ENCODE results near the gene IL31RA. TPM values are rescaled to one million over a fixed set of nuclear protein-coding genes. Genes with fewer than 3 reads are reported as not detected.

IL31RA gene
- total RNA-seq, 4 donors from 2014 or later, result 0.07 TPM; not detected in 3

DNA sequence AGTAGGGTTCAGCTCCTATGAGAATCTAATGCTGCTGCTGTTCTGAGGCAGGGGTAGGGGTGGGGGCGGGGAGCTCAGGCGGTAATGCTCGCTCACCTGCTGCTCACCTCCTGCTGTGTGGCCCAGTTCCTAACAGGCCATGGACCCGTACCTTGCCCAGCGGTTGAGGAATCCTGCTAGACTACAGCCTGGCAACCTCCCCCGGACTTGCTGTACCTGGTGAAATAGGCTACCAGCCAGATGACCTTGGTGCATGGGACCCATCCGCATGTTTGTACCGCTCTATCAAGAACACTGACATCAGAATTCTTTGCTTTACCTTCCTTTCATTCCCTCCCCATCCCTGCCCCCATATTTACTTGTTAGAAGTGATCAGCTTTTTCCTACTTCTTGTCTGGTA, 15.3 kb downstream of the IL31RA start:
- H3K36me3 ChIP-seq, result no peaks in the 10 kb centered on the region
- no peaks in the 10 kb centered on the region for H3K4me1 ChIP-seq
- no peaks in the 10 kb centered on the region for H3K27me3 ChIP-seq
- H3K27ac ChIP-seq, result no peak overlapping the region
- H3K9me3 ChIP-seq, result no peaks in the 10 kb centered on the region
- no peak for TF ChIP-seq POLR2A (IDR thresholded peaks at IDR 0.05)
- TF ChIP-seq, protein P1, sequence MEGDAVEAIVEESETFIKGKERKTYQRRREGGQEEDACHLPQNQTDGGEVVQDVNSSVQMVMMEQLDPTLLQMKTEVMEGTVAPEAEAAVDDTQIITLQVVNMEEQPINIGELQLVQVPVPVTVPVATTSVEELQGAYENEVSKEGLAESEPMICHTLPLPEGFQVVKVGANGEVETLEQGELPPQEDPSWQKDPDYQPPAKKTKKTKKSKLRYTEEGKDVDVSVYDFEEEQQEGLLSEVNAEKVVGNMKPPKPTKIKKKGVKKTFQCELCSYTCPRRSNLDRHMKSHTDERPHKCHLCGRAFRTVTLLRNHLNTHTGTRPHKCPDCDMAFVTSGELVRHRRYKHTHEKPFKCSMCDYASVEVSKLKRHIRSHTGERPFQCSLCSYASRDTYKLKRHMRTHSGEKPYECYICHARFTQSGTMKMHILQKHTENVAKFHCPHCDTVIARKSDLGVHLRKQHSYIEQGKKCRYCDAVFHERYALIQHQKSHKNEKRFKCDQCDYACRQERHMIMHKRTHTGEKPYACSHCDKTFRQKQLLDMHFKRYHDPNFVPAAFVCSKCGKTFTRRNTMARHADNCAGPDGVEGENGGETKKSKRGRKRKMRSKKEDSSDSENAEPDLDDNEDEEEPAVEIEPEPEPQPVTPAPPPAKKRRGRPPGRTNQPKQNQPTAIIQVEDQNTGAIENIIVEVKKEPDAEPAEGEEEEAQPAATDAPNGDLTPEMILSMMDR (IDR thresholded peaks at IDR 0.05), result no peak
- no peak for DNase-seq
- intact Hi-C loops (cut with DNase I; ENCODE audit: low total_unique reads), result no loop called here
- H3K4me3 ChIP-seq, result no peak overlapping the region

DNA sequence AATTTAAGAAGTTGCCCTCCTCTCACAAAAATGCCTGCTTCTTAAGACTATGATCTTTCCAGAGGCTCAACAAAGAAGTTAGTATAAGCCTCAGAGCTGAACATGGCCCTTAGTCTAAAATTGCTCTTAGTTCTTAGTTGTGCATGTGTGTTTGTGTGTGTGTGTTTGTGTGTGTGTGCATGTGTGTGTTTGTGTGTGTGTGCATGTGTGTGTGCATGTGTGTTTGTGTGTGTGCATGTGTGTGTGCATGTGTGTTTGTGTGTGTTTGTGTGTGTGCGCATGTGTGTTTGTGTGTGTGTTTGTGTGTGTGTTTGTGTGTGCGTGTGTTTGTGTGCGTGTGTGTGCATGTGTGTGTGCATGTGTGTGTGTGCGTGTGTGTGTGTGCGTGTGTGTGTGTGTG, 15.8 kb downstream of the IL31RA start:
- H3K27ac ChIP-seq, result no peak overlapping the region
- TF ChIP-seq, protein P1 (IDR thresholded peaks at IDR 0.05), result no peak
- no peaks in the 10 kb centered on the region for H3K27me3 ChIP-seq
- H3K4me3 ChIP-seq, result no peak overlapping the region
- H3K9me3 ChIP-seq, result no peaks in the 10 kb centered on the region
- DNase-seq, result no peak
- intact Hi-C loops (cut with DNase I; ENCODE audit: low total_unique reads), result no loop called here
- no peaks in the 10 kb centered on the region for H3K36me3 ChIP-seq
- no peaks in the 10 kb centered on the region for H3K4me1 ChIP-seq

DNA sequence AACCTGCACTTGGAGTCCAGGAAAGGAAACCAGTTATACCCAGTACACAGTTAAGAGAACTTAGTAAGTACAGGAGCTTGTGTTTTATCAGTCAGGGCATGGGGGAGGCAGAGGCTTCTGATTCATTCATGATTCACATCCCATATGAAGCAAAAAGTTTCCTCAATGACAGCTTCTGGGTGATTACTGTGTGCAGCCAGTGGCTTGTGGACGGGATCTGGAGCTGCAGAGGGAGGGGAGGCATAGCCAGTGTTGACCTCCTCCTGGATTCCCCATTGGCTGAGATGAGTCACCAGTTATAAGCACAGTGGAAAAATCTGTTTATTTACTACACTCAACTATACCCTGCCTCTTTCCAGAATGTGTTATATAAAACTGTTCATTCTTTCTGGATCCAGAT, 17.7 kb downstream of the IL31RA start:
- no peaks in the 10 kb centered on the region for H3K36me3 ChIP-seq
- no peaks in the 10 kb centered on the region for H3K4me1 ChIP-seq
- no peaks in the 10 kb centered on the region for H3K9me3 ChIP-seq
- H3K27me3 ChIP-seq, result no peaks in the 10 kb centered on the region
- no peak overlapping the region for H3K27ac ChIP-seq
- no peak for DNase-seq
- intact Hi-C loops (cut with DNase I; ENCODE audit: low total_unique reads), result no loop called here
- TF ChIP-seq POLR2A (IDR thresholded peaks at IDR 0.05), result no peak
- TF ChIP-seq, protein P1 (IDR thresholded peaks at IDR 0.05), result no peak
- no peak overlapping the region for H3K4me3 ChIP-seq

DNA sequence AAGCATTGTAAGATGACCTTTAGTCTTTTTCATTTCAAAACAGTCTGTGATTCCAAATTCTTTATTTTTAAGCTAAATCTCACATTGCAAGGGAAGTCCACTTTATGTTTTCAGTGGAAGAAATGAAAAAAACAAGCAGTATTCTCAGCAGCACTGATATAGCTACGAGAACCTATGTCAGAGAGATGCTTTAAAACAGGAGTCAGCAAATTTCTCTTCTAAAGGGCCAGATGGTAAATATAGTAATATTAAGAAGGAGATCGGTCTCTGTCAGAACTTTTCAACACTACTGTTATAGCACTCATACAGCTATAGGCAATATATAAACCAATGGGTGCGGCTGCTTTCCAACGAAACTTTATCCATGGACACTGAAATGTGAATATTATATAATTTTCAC, 18.7 kb downstream of the IL31RA start:
- Histone ChIP-seq H3K4me3 (no peak overlapping the region), H3K9me3 (no peaks in the 10 kb centered on the region), H3K27me3 (no peaks in the 10 kb centered on the region), H3K36me3 (no peaks in the 10 kb centered on the region), H3K4me1 (no peaks in the 10 kb centered on the region), H3K27ac (no peak overlapping the region)
- no peak for TF ChIP-seq POLR2A (IDR thresholded peaks at IDR 0.05)
- TF ChIP-seq, protein P1 (IDR thresholded peaks at IDR 0.05), result no peak
- intact Hi-C loops (cut with DNase I; ENCODE audit: low total_unique reads), result no loop called here
- DNase-seq, result no peak

DNA sequence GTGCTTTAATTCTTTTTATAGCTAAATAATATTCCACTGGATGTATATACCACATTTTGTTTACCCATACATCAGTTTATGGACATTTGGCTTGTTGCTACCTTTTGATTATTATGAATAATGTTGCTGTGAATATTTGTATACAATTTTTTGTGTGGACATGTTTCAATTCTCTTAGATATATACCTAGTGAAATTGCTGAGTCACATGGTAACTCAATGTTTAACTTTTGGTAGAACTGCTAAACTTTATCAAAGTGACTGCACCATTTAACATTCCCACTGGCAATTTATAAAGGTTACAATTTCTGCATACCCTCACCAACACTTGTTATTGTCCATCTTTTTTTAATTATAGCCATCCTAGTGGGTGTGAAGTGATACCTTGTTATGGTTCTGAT, 22.1 kb downstream of the IL31RA start:
- intact Hi-C loops (cut with DNase I; ENCODE audit: low total_unique reads), result no loop called here

More for the DNA sequence above, 22.1 kb downstream of the IL31RA start:
- Histone ChIP-seq H3K27ac (no peak overlapping the region), H3K36me3 (no peaks in the 10 kb centered on the region), H3K27me3 (no peaks in the 10 kb centered on the region), H3K4me3 (no peak overlapping the region), H3K9me3 (no peaks in the 10 kb centered on the region), H3K4me1 (no peaks in the 10 kb centered on the region)
- no peak for TF ChIP-seq POLR2A (IDR thresholded peaks at IDR 0.05)
- TF ChIP-seq, protein P1 (IDR thresholded peaks at IDR 0.05), result no peak
- no peak for DNase-seq

Measured in uterus (tissue), 4 donors.